D341Med (cell line): ENCODE results near the gene GLT8D2.

Experiments used
- DNase-seq: peaks from one replicate; pipeline ENCODE4 v3.0.0; 2012; ENCODE audit warnings: low spot score

GLT8D2 gene

GRCh38 chr12:103948746-103949406 lies 101.1 kb downstream of the GLT8D2 start:
- no peak for DNase-seq

DNA sequence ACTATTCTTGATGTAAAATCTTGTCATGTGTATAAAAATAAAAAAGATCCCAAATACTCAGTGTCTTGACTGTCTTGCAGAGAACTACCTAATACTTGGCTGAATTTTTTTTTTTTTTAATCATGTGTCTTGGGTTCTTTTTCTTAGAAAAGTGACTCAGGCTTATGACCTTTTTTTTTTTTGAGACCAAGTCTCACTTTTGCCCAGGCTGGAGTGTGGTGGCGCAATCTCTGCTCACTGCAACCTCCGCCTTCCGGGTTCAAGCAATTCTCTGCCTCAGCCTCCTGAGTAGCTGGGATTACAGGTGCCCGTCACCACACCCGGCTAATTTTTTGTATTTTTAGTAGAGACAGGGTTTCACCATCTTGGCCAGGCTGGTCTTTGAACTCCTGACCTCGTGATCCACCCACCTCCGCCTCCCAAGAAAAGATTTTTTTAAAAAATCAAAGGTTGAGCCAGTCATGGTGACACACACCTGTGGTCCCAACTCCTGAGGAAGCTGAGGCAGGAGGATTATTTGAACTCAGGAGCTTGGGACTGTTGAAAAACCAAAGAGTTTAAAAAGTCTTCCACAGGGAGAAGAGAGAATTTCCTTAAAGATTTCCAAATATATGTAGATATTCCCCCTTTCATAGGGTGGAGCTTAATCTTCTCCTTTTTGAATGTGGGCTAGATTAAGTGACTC lies 102.0 kb downstream of the GLT8D2 start:
- DNase-seq, result no peak

DNA sequence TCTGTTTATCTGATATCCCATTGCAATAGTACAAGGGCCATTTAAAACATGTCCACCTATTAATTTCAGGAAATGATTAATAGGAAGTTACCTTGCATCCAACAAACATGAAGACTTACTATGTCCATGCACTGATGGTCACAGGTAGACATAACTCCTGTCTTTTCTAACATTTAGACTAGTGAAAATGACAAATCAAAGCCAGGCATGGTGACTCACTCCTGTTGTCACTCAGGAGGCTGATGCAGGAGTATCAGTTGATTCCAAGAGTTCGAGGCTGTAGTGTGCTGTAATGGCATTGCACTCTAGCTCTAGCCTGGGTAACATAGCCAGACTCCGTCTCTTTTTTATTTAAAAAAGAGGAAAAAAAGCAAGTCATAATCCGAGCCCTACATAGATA lies 105.0 kb downstream of the GLT8D2 start:
- no peak for DNase-seq
